Measurements from ENCODE around the gene ZBTB3. TPM values are rescaled to one million over a fixed set of nuclear protein-coding genes. Genes with fewer than 3 reads are reported as not detected.

The ZBTB3 gene
- total and polyA plus RNA-seq, 2 experiments from 2014 or later = 4.0 to 11.0 TPM

- H3K36me3 ChIP-seq (replicated peaks; ENCODE audit: insufficient read depth, low read depth) = no peaks in the 10 kb centered on the region
- WGBS (ENCODE audit: low lambda C conversion rate, missing lambda C conversion rate) = 97% methylated on average over 2 of the region's 2 CpGs
- peaks cover 15% of the 10 kb centered on the region for H3K79me2 ChIP-seq
- H4K20me1 ChIP-seq (ENCODE audit: insufficient read depth, poor library complexity, severe bottlenecking) = no peaks in the 10 kb centered on the region
- no peak overlapping the region for H3K27ac ChIP-seq
- no peak for DNase-seq (ENCODE audit: low spot score)
- H2AFZ ChIP-seq = no peak overlapping the region
- TF ChIP-seq EZH2 (IDR thresholded peaks at IDR 0.05; ENCODE audit: borderline replicate concordance) = no peak
- TF ChIP-seq EZH2phosphoT487 (IDR thresholded peaks at IDR 0.05; ENCODE audit: low read depth, severe bottlenecking, unreplicated experiment) = no peak
- TF ChIP-seq CTCF (IDR thresholded peaks at IDR 0.05; ENCODE audit: poor library complexity) = no peak
- no peaks in the 10 kb centered on the region for H3K27me3 ChIP-seq
- no peaks in the 10 kb centered on the region for H3K9me3 ChIP-seq (ENCODE audit: low read depth)
- H3K4me3 ChIP-seq = no peak overlapping the region
- H3K4me1 ChIP-seq (ENCODE audit: insufficient read depth) = peaks cover 1% of the 10 kb centered on the region
- no peaks in the 10 kb centered on the region for H3K9me2 ChIP-seq (replicated peaks; ENCODE audit: insufficient read depth)
- no peak overlapping the region for H3K4me2 ChIP-seq
Measured at GRCh38 chr11:62777389-62777788, 23.4 kb upstream of the ZBTB3 start.

- H3K79me2 ChIP-seq = peaks cover 24% of the 10 kb centered on the region
- DNase-seq (ENCODE audit: low spot score) = no peak
- H3K9me2 ChIP-seq (replicated peaks; ENCODE audit: insufficient read depth) = no peaks in the 10 kb centered on the region
- H3K27ac ChIP-seq = no peak overlapping the region
- 98% methylated on average over 17 of the region's 17 CpGs for WGBS (ENCODE audit: low lambda C conversion rate, missing lambda C conversion rate)
- no peak overlapping the region for H2AFZ ChIP-seq
- H3K36me3 ChIP-seq (replicated peaks; ENCODE audit: insufficient read depth, low read depth) = no peaks in the 10 kb centered on the region
- no peaks in the 10 kb centered on the region for H4K20me1 ChIP-seq (ENCODE audit: insufficient read depth, poor library complexity, severe bottlenecking)
- H3K4me2 ChIP-seq = no peak overlapping the region
- no peak overlapping the region for H3K4me3 ChIP-seq
- H3K9me3 ChIP-seq (ENCODE audit: low read depth) = no peaks in the 10 kb centered on the region
- peaks cover 9% of the 10 kb centered on the region for H3K4me1 ChIP-seq (ENCODE audit: insufficient read depth)
- TF ChIP-seq CTCF (IDR thresholded peaks at IDR 0.05; ENCODE audit: poor library complexity) (no peak), EZH2 (IDR thresholded peaks at IDR 0.05; ENCODE audit: borderline replicate concordance) (no peak), EZH2phosphoT487 (IDR thresholded peaks at IDR 0.05; ENCODE audit: low read depth, severe bottlenecking, unreplicated experiment) (no peak)
- H3K27me3 ChIP-seq = no peaks in the 10 kb centered on the region
Measured at GRCh38 chr11:62775646-62776045, 21.7 kb upstream of the ZBTB3 start.

GRCh38 chr11:62774407-62774806, 20.4 kb upstream of the ZBTB3 start:
- TF ChIP-seq EZH2 (IDR thresholded peaks at IDR 0.05; ENCODE audit: borderline replicate concordance) (no peak), EZH2phosphoT487 (IDR thresholded peaks at IDR 0.05; ENCODE audit: low read depth, severe bottlenecking, unreplicated experiment) (no peak), CTCF (IDR thresholded peaks at IDR 0.05; ENCODE audit: poor library complexity) (no peak)
- DNase-seq (ENCODE audit: low spot score) = no peak
- Histone ChIP-seq H3K27me3 (no peaks in the 10 kb centered on the region), H3K9me3 (ENCODE audit: low read depth) (no peaks in the 10 kb centered on the region), H3K9me2 (replicated peaks; ENCODE audit: insufficient read depth) (no peaks in the 10 kb centered on the region), H3K27ac (no peak overlapping the region), H3K79me2 (peaks cover 24% of the 10 kb centered on the region), H3K4me1 (ENCODE audit: insufficient read depth) (peaks cover 17% of the 10 kb centered on the region), H2AFZ (no peak overlapping the region), H3K4me3 (no peak overlapping the region), H3K36me3 (replicated peaks; ENCODE audit: insufficient read depth, low read depth) (no peaks in the 10 kb centered on the region), H4K20me1 (ENCODE audit: insufficient read depth, poor library complexity, severe bottlenecking) (no peaks in the 10 kb centered on the region), H3K4me2 (no peak overlapping the region)
- 95% methylated on average over 6 of the region's 6 CpGs for WGBS (ENCODE audit: low lambda C conversion rate, missing lambda C conversion rate)

All from hepatocyte (in vitro differentiated cells).